DOHH2 (cell line): ENCODE measurements around the gene CYP2F1.
"Not testable (repeated sequence)": the region's sequence is repeated elsewhere in the genome, so short reads cannot be mapped to it uniquely, and the experiment has no call there.

ENCODE experiments used
- H3F3A ChIP-seq: fragments of 200-600 bp; sonication (generic), shearing (Covaris generic); 2 replicates; pipeline ENCODE4 v1.6.0; 2016; ENCODE audit warnings: antibody characterized with exemption, mild to moderate bottlenecking; ENCODE audit not compliant: control insufficient read depth, insufficient read depth
- H3K27ac ChIP-seq: fragments of 200-600 bp; sonication (generic); 2 replicates; pipeline ENCODE4 v1.5.1; 2014; ENCODE audit warnings: low read depth, mild to moderate bottlenecking, low read length, moderate library complexity
- H3K27me3 ChIP-seq: fragments of 200-600 bp; sonication (generic); 2 replicates; pipeline ENCODE4 v1.6.1; 2014; ENCODE audit warnings: mild to moderate bottlenecking, low read length, mixed read lengths; ENCODE audit not compliant: control insufficient read depth
- H3K36me3 ChIP-seq: fragments of 200-600 bp; sonication (generic); 2 replicates; pipeline ENCODE4 v1.6.1; 2014; ENCODE audit warnings: mild to moderate bottlenecking, low read length, moderate library complexity, mixed read lengths; ENCODE audit not compliant: control insufficient read depth
- H3K4me1 ChIP-seq: fragments of 200-600 bp; sonication (generic); 2 replicates; pipeline ENCODE4 v1.6.1; 2014; ENCODE audit warnings: mild to moderate bottlenecking, low read length, mixed read lengths; ENCODE audit not compliant: control insufficient read depth
- H3K4me2 ChIP-seq: fragments of 200-600 bp; sonication (generic); 2 replicates; pipeline ENCODE4 v1.6.0; 2014; ENCODE audit warnings: mild to moderate bottlenecking, low read length, moderate library complexity
- H3K4me3 ChIP-seq: fragments of 200-600 bp; sonication (generic); 2 replicates; pipeline ENCODE4 v1.5.1; 2014; ENCODE audit warnings: mild to moderate bottlenecking, low read length, mixed read lengths
- H3K79me2 ChIP-seq: fragments of 200-600 bp; sonication (generic); 2 replicates; pipeline ENCODE4 v1.6.1; 2014; ENCODE audit warnings: mild to moderate bottlenecking, low read length, mixed read lengths; ENCODE audit not compliant: control insufficient read depth
- H3K9me2 ChIP-seq: fragments of 200-600 bp; sonication (generic); replicated peaks from 2 replicates; pipeline ENCODE4 v1.6.1; 2014; ENCODE audit warnings: mild to moderate bottlenecking, low read length, mixed read lengths; ENCODE audit not compliant: control insufficient read depth
- H3K9me3 ChIP-seq: fragments of 200-600 bp; sonication (generic); 2 replicates; pipeline ENCODE4 v1.6.1; 2014; ENCODE audit warnings: antibody characterized with exemption, low read length, mixed read lengths; ENCODE audit not compliant: control insufficient read depth, insufficient read depth
- H4K20me1 ChIP-seq: fragments of 200-600 bp; sonication (generic); 2 replicates; pipeline ENCODE4 v1.6.0; 2014; ENCODE audit warnings: low read depth, mild to moderate bottlenecking, antibody characterized with exemption, low read length, moderate library complexity; ENCODE audit not compliant: control insufficient read depth, insufficient read depth
- CTCF ChIP-seq: fragments of 200-600 bp; sonication (generic); IDR thresholded peaks from one replicate; pipeline ENCODE4 v1.5.1; 2014; ENCODE audit warnings: antibody characterized with exemption, mild to moderate bottlenecking, low read depth, low read length; ENCODE audit not compliant: poor library complexity, severe bottlenecking
- EZH2phosphoT487 ChIP-seq: fragments of 200-600 bp; sonication (generic); IDR thresholded peaks from 2 replicates; pipeline ENCODE4 v1.6.1; 2017; ENCODE audit warnings: borderline replicate concordance, mild to moderate bottlenecking, antibody characterized with exemption, low read length, moderate library complexity, mixed read lengths

CYP2F1 gene

GRCh38 chr19:41116261-41116660 lies 2.0 kb downstream of the CYP2F1 start:
- Histone ChIP-seq H3K4me1 (no peaks in the 10 kb centered on the region), H3K4me3 (no peak overlapping the region), H3K36me3 (no peaks in the 10 kb centered on the region), H4K20me1 (no peaks in the 10 kb centered on the region), H3K4me2 (no peak overlapping the region), H3K27me3 (no peaks in the 10 kb centered on the region), H3F3A (no peaks in the 10 kb centered on the region), H3K9me2 (no peaks in the 10 kb centered on the region), H3K27ac (no peak overlapping the region), H3K9me3 (no peaks in the 10 kb centered on the region), H3K79me2 (no peaks in the 10 kb centered on the region)
- TF ChIP-seq CTCF (no peak), EZH2phosphoT487 (no peak)

- H3K9me2 ChIP-seq, H4K20me1 ChIP-seq, H3K27ac ChIP-seq, H3K9me3 ChIP-seq, H3F3A ChIP-seq, H3K27me3 ChIP-seq, H3K4me2 ChIP-seq, H3K4me3 ChIP-seq, H3K4me1 ChIP-seq, H3K36me3 ChIP-seq, H3K79me2 ChIP-seq: not testable (repeated sequence)
Observed at GRCh38 chr19:41120929-41121911, 7.0 kb downstream of the CYP2F1 start.

- H3K4me2 ChIP-seq, H4K20me1 ChIP-seq, H3K27me3 ChIP-seq, H3K4me3 ChIP-seq, H3K4me1 ChIP-seq, H3K9me3 ChIP-seq, H3K79me2 ChIP-seq, H3K9me2 ChIP-seq, H3K36me3 ChIP-seq, H3F3A ChIP-seq, H3K27ac ChIP-seq: not testable (repeated sequence)
Observed at GRCh38 chr19:41122846-41123245, 8.6 kb downstream of the CYP2F1 start.

- no peak overlapping the region for H3K4me2 ChIP-seq
- no peaks in the 10 kb centered on the region for H3K36me3 ChIP-seq
- no peaks in the 10 kb centered on the region for H3K9me2 ChIP-seq
- no peak overlapping the region for H3K4me3 ChIP-seq
- peaks cover 3% of the 10 kb centered on the region; the same call in 1 of the 2 replicates for H3K27me3 ChIP-seq
- no peaks in the 10 kb centered on the region for H3K79me2 ChIP-seq
- no peaks in the 10 kb centered on the region for H3K4me1 ChIP-seq
- H3F3A ChIP-seq = no peaks in the 10 kb centered on the region
- no peaks in the 10 kb centered on the region for H3K9me3 ChIP-seq
- H3K27ac ChIP-seq = no peak overlapping the region
- TF ChIP-seq CTCF (no peak), EZH2phosphoT487 (no peak)
- no peaks in the 10 kb centered on the region for H4K20me1 ChIP-seq
Observed at GRCh38 chr19:41123716-41124294, 9.6 kb downstream of the CYP2F1 start.
